Measurements from ENCODE around the gene FGD1. TPM values are rescaled to one million over a fixed set of nuclear protein-coding genes. Genes with fewer than 3 reads are reported as not detected.

The FGD1 gene
- total RNA-seq, 2 experiments from 2014 or later: 0.12 TPM; not detected in 1

- H3K4me3 Mint-ChIP-seq: no peak overlapping the region
- H3K27me3 Mint-ChIP-seq: peaks cover 31% of the 10 kb centered on the region
- DNase-seq (no peak), ATAC-seq (no peak)
- CTCF ChIA-PET: no interaction called here
- H3K4me1 Mint-ChIP-seq: peaks cover 11% of the 10 kb centered on the region
- no peak overlapping the region for H3K27ac Mint-ChIP-seq
- H3K36me3 Mint-ChIP-seq: no peaks in the 10 kb centered on the region
- H3K9me3 Mint-ChIP-seq (ENCODE audit: low read depth): no peaks in the 10 kb centered on the region
These were observed 88.8 kb downstream of the FGD1 start for GRCh38 chrX:54407266-54407665.

GRCh38 chrX:54397113-54397512 lies 98.9 kb downstream of the FGD1 start:
- CTCF ChIA-PET: no interaction called here
- H3K4me3 Mint-ChIP-seq: no peak overlapping the region
- no peak for ATAC-seq

More at GRCh38 chrX:54397113-54397512, 98.9 kb downstream of the FGD1 start:
- DNase-seq: no peak
- no peaks in the 10 kb centered on the region for H3K36me3 Mint-ChIP-seq
- no peak overlapping the region for H3K27ac Mint-ChIP-seq
- no peaks in the 10 kb centered on the region for H3K4me1 Mint-ChIP-seq
- peaks cover 5% of the 10 kb centered on the region for H3K27me3 Mint-ChIP-seq
- no peaks in the 10 kb centered on the region for H3K9me3 Mint-ChIP-seq (ENCODE audit: low read depth)

Other genes starting within 250 kb of the FGD1 start
- under 1 TPM; 0.03 to 0.21 TPM for gene WNK3, start 138.2 kb downstream of the FGD1 start, total RNA-seq
- gene TSR2, start 55.8 kb downstream of the FGD1 start, total RNA-seq: 10 to 100 TPM; 30.1 to 35.7 TPM
- 10 to 100 TPM; 40.6 to 53.9 TPM for gene GNL3L, start 34.0 kb upstream of the FGD1 start, total RNA-seq

Data from activated CD8-positive, alpha-beta memory T cell treated with anti-CD3 and anti-CD28 coated beads, Interleukin-2, amount 10 ng/mL, durations not matched to agents 7 days and 5 days (primary cell).